SU-DHL-6 (cell line): ENCODE measurements around the gene BNIP5.

Source experiments
- H2AFZ ChIP-seq: fragments of 200-600 bp; sonication (generic); 2 replicates; pipeline ENCODE4 v1.6.1; 2014; ENCODE audit warnings: low read depth, mild to moderate bottlenecking, moderate library complexity, mixed read lengths, antibody characterized with exemption, low read length; ENCODE audit not compliant: severe bottlenecking
- H3F3A ChIP-seq: fragments of 200-600 bp; shearing (Covaris generic); 2 replicates; pipeline ENCODE4 v1.6.0; 2016; ENCODE audit warnings: antibody characterized with exemption, mild to moderate bottlenecking; ENCODE audit not compliant: insufficient read depth
- H3K27ac ChIP-seq: fragments of 200-600 bp; sonication (generic); 2 replicates; pipeline ENCODE4 v1.5.1; 2016; ENCODE audit warnings: low read depth, mild to moderate bottlenecking, low read length, moderate library complexity, mixed read lengths
- H3K27me3 ChIP-seq: fragments of 200-600 bp; sonication (generic), shearing (Covaris generic); 2 replicates; pipeline ENCODE4 v1.6.0; 2014; ENCODE audit warnings: mild to moderate bottlenecking, low read length
- H3K36me3 ChIP-seq: fragments of 200-600 bp; sonication (generic); 2 replicates; pipeline ENCODE4 v1.6.1; 2014; ENCODE audit warnings: mild to moderate bottlenecking, low read length, mixed read lengths
- H3K4me2 ChIP-seq: fragments of 300-600, 200-600 bp; shearing (Covaris generic), sonication (generic); 2 replicates; pipeline ENCODE4 v1.6.0; 2014; ENCODE audit warnings: low read length, low read depth, mild to moderate bottlenecking; ENCODE audit not compliant: poor library complexity, severe bottlenecking
- H3K4me3 ChIP-seq: fragments of 200-600 bp; sonication (generic); 2 replicates; pipeline ENCODE4 v1.5.1; 2014; ENCODE audit warnings: antibody characterized with exemption, low read length, mild to moderate bottlenecking, mixed read lengths; ENCODE audit not compliant: insufficient read depth, poor library complexity, severe bottlenecking
- H3K79me2 ChIP-seq: fragments of 200-600 bp; sonication (generic); 2 replicates; pipeline ENCODE4 v1.6.1; 2014; ENCODE audit warnings: mild to moderate bottlenecking, low read length, moderate library complexity; ENCODE audit not compliant: insufficient read depth
- H3K9ac ChIP-seq: fragments of 200-600 bp; sonication (generic); 2 replicates; pipeline ENCODE4 v1.7.0; 2014; ENCODE audit warnings: mild to moderate bottlenecking, low read length
- H3K9me2 ChIP-seq: fragments of 200-600 bp; sonication (generic); replicated peaks from 2 replicates; pipeline ENCODE4 v1.6.1; 2014; ENCODE audit warnings: low read length; ENCODE audit not compliant: insufficient read depth
- H3K9me3 ChIP-seq: fragments of 200-600 bp; sonication (generic); 2 replicates; pipeline ENCODE4 v1.6.1; 2014; ENCODE audit warnings: low read length, mixed read lengths; ENCODE audit not compliant: insufficient read depth
- H4K20me1 ChIP-seq: fragments of 200-600 bp; sonication (generic); 2 replicates; pipeline ENCODE4 v1.6.1; 2014; ENCODE audit warnings: low read depth, mild to moderate bottlenecking, antibody characterized with exemption, low read length, moderate library complexity, mixed read lengths
- CTCF ChIP-seq: fragments of 200-600 bp; sonication (generic); IDR thresholded peaks from one replicate; pipeline ENCODE4 v1.5.1; 2017; ENCODE audit warnings: antibody characterized with exemption, mild to moderate bottlenecking, low read length, moderate library complexity; ENCODE audit not compliant: insufficient read depth, poor library complexity, severe bottlenecking
- EZH2phosphoT487 ChIP-seq: fragments of 200-600 bp; sonication (generic), shearing (Covaris generic); conservative IDR thresholded peaks from 2 replicates; pipeline ENCODE4 v1.6.1; 2018; ENCODE audit warnings: mild to moderate bottlenecking, antibody characterized with exemption, low read length, moderate library complexity, mixed read lengths

BNIP5 gene

GRCh38 chr6:36350082-36350481, 13.4 kb upstream of the BNIP5 start:
- Histone ChIP-seq H3K36me3 (no peaks in the 10 kb centered on the region), H3K4me3 (no peak overlapping the region), H3K9me2 (no peaks in the 10 kb centered on the region), H3K9ac (no peak overlapping the region), H3K27ac (no peak overlapping the region), H3F3A (no peaks in the 10 kb centered on the region), H3K9me3 (no peaks in the 10 kb centered on the region), H3K27me3 (no peaks in the 10 kb centered on the region), H3K4me2 (no peak overlapping the region), H4K20me1 (no peaks in the 10 kb centered on the region), H3K79me2 (no peaks in the 10 kb centered on the region), H2AFZ (no peak overlapping the region)
- no peak for TF ChIP-seq EZH2phosphoT487
- TF ChIP-seq CTCF: no peak

GRCh38 chr6:36349240-36349639, 12.6 kb upstream of the BNIP5 start:
- Histone ChIP-seq H3K27me3 (no peaks in the 10 kb centered on the region), H3K36me3 (no peaks in the 10 kb centered on the region), H4K20me1 (no peaks in the 10 kb centered on the region), H3K9ac (no peak overlapping the region), H3K79me2 (no peaks in the 10 kb centered on the region), H3F3A (no peaks in the 10 kb centered on the region), H3K4me2 (no peak overlapping the region), H2AFZ (no peak overlapping the region), H3K4me3 (no peak overlapping the region), H3K27ac (no peak overlapping the region), H3K9me2 (no peaks in the 10 kb centered on the region), H3K9me3 (no peaks in the 10 kb centered on the region)
- TF ChIP-seq EZH2phosphoT487: no peak
- no peak for TF ChIP-seq CTCF

- Histone ChIP-seq H4K20me1 (no peaks in the 10 kb centered on the region), H3K9ac (no peak overlapping the region), H3K4me2 (no peak overlapping the region), H3K27me3 (no peaks in the 10 kb centered on the region), H3F3A (no peaks in the 10 kb centered on the region), H3K9me3 (no peaks in the 10 kb centered on the region), H3K79me2 (no peaks in the 10 kb centered on the region), H3K36me3 (no peaks in the 10 kb centered on the region), H3K9me2 (no peaks in the 10 kb centered on the region), H3K4me3 (no peak overlapping the region), H2AFZ (no peak overlapping the region), H3K27ac (no peak overlapping the region)
- TF ChIP-seq CTCF: no peak
- TF ChIP-seq EZH2phosphoT487: no peak
Observed at GRCh38 chr6:36347621-36348020, 10.9 kb upstream of the BNIP5 start.
